ENCODE results near the gene MCAT. TPM values are rescaled to one million over a fixed set of nuclear protein-coding genes. Genes with fewer than 3 reads are reported as not detected.
A peak's percentile ranks its signal among the peaks of the same experiment; 100 is the strongest.

The MCAT gene
- total and polyA plus RNA-seq, 2 of the 4 experiments (the other 2 are of a cell fraction), result 7.3 to 19.7 TPM

DNA sequence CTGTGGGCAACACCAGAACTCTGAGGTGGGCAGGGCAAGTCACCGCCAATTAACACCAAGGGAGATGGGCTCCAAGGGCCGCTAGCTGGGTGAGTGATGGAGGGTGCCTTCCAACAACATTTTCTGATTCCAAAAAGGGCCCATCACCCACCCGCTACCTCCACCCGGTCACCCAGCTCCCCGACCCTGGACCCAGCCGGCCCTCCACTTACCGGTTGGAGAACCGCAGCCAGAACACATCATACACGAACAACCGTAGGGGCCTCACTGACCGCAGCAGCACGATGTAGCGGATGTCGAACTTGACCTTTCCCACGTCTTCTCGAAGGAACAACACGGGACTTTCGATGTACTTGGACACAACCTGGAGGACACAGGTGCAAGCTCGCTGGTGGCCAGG lies 29.0 kb upstream of the MCAT start:
- no peak overlapping the region for H2BK20ac ChIP-seq (ENCODE audit: low read depth, low read length)
- H3K4me2 ChIP-seq (ENCODE audit: low read depth, low read length), result no peak overlapping the region
- H2AK9ac ChIP-seq (replicated peaks; ENCODE audit: low read depth, low read length, poor library complexity), result peak overlapping the region; percentile 57
- no peak overlapping the region for H2BK15ac ChIP-seq (ENCODE audit: low read depth, low read length)
- H3K9ac ChIP-seq (ENCODE audit: low read depth, low read length), result no peak overlapping the region
- no peak overlapping the region for H2AFZ ChIP-seq (replicated peaks; ENCODE audit: low read length, poor library complexity)
- no TSS peak for BruUV-seq (replicated peaks)
- H2BK120ac ChIP-seq (ENCODE audit: low read depth, low read length), result no peak overlapping the region
- dilution Hi-C loops (cut with HindIII; ENCODE audit: low sequenced_read_pairs, unreplicated experiment), result no loop called here
- no peak overlapping the region for H3K18ac ChIP-seq (ENCODE audit: low read depth, low read length)
- ChIA-PET CTCF (no interaction called here), POLR2A (ENCODE audit: unreplicated experiment) (no interaction called here)
- peaks cover 46% of the 10 kb centered on the region for H3K36me3 ChIP-seq (ENCODE audit: control insufficient read depth, insufficient read depth, low read length)
- no peak overlapping the region for H3K14ac ChIP-seq (replicated peaks; ENCODE audit: low read depth, low read length)
- H4K8ac ChIP-seq (ENCODE audit: low read depth in 2 of 2, low read length in 2 of 2), result no peak overlapping the region
- H2AK5ac ChIP-seq (ENCODE audit: low read depth, low read length), result no peak overlapping the region
- no peak overlapping the region for H3K56ac ChIP-seq (ENCODE audit: extremely low read depth, insufficient read depth, low read length)
- no peak overlapping the region for H3K23ac ChIP-seq (ENCODE audit: low read depth, low read length)
- intact Hi-C loops (cut with micrococcal nuclease), result no loop called here
- H3K9me3 ChIP-seq (ENCODE audit: control insufficient read depth, insufficient read depth, low read length), result no peaks in the 10 kb centered on the region
- H3K79me1 ChIP-seq (ENCODE audit: low read depth in 1 of 2, low read length in 2 of 2), result no peaks in the 10 kb centered on the region
- TF ChIP-seq CEBPB (IDR thresholded peaks at IDR 0.05; ENCODE audit: low read depth, low read length), result no peak
- TF ChIP-seq POLR2A (IDR thresholded peaks at IDR 0.05; ENCODE audit: low read depth, low read length), result no peak
- TF ChIP-seq SMC3 (IDR thresholded peaks at IDR 0.05; ENCODE audit: low read depth, low read length), result no peak
- no peak for TF ChIP-seq RAD21 (IDR thresholded peaks at IDR 0.05; ENCODE audit: low read length)
- TF ChIP-seq FOS (IDR thresholded peaks at IDR 0.05; ENCODE audit: low read depth, low read length), result no peak
- no peak for TF ChIP-seq MAFK (IDR thresholded peaks at IDR 0.05; ENCODE audit: low read depth, low read length)
- no peak for TF ChIP-seq BHLHE40 (IDR thresholded peaks at IDR 0.05; ENCODE audit: low read depth, low read length)
- no peak for TF ChIP-seq RCOR1 (IDR thresholded peaks at IDR 0.05; ENCODE audit: insufficient replicate concordance, low read length)
- no peak for TF ChIP-seq MAZ (IDR thresholded peaks at IDR 0.05; ENCODE audit: borderline replicate concordance, low read depth, low read length)
- TF ChIP-seq, protein P1, sequence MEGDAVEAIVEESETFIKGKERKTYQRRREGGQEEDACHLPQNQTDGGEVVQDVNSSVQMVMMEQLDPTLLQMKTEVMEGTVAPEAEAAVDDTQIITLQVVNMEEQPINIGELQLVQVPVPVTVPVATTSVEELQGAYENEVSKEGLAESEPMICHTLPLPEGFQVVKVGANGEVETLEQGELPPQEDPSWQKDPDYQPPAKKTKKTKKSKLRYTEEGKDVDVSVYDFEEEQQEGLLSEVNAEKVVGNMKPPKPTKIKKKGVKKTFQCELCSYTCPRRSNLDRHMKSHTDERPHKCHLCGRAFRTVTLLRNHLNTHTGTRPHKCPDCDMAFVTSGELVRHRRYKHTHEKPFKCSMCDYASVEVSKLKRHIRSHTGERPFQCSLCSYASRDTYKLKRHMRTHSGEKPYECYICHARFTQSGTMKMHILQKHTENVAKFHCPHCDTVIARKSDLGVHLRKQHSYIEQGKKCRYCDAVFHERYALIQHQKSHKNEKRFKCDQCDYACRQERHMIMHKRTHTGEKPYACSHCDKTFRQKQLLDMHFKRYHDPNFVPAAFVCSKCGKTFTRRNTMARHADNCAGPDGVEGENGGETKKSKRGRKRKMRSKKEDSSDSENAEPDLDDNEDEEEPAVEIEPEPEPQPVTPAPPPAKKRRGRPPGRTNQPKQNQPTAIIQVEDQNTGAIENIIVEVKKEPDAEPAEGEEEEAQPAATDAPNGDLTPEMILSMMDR (conservative IDR thresholded peaks at IDR 0.05; ENCODE audit: low read depth, low read length), result no peak
- no peak for TF ChIP-seq CHD1 (IDR thresholded peaks at IDR 0.05; ENCODE audit: low read depth, low read length)
- TF ChIP-seq MXI1 (IDR thresholded peaks at IDR 0.05; ENCODE audit: borderline replicate concordance, low read depth, low read length), result no peak
- no peak for TF ChIP-seq NFE2L2 (IDR thresholded peaks at IDR 0.05; ENCODE audit: low read depth, low read length)
- TF ChIP-seq, protein P2, sequence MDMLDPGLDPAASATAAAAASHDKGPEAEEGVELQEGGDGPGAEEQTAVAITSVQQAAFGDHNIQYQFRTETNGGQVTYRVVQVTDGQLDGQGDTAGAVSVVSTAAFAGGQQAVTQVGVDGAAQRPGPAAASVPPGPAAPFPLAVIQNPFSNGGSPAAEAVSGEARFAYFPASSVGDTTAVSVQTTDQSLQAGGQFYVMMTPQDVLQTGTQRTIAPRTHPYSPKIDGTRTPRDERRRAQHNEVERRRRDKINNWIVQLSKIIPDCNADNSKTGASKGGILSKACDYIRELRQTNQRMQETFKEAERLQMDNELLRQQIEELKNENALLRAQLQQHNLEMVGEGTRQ (IDR thresholded peaks at IDR 0.05; ENCODE audit: low read depth, low read length), result no peak
- no peak for TF ChIP-seq RFX5 (IDR thresholded peaks at IDR 0.05; ENCODE audit: low read depth, low read length)
- H4K91ac ChIP-seq (ENCODE audit: insufficient read depth, low read depth, low read length), result no peak overlapping the region
- 98% methylated on average over 15 of the region's 19 CpGs; no CpG with 5 or more reads in 1 of the 2 experiments for WGBS, 2 experiments (ENCODE audit: extremely low coverage in 2 of 2, insufficient read length in 1 of 2)
- no peaks in the 10 kb centered on the region; the same call in 1 of the 2 replicates for H4K20me1 ChIP-seq (ENCODE audit: insufficient read depth, low read length)
- ATAC-seq (ENCODE audit: low read depth) (no peak), DNase-seq (no peak)
- H3K4me3 ChIP-seq (ENCODE audit: insufficient read depth, low read depth, low read length), result no peak overlapping the region
- no peak overlapping the region for H3K27ac ChIP-seq (ENCODE audit: insufficient read depth, low read length)
- no peak overlapping the region for H2BK5ac ChIP-seq (ENCODE audit: low read depth, low read length, poor library complexity, severe bottlenecking)
- H4K5ac ChIP-seq (ENCODE audit: low read depth, low read length), result no peak overlapping the region
- H3K27me3 ChIP-seq (ENCODE audit: control insufficient read depth, insufficient read depth, low read length), result no peaks in the 10 kb centered on the region
- in situ Hi-C loops (cut with MboI; ENCODE audit: low sequenced_read_pairs), result no loop called here
- H3K9me1 ChIP-seq (ENCODE audit: insufficient read depth, low read length), result no peaks in the 10 kb centered on the region; the same call in 1 of the 2 replicates
- no peaks in the 10 kb centered on the region for H3K4me1 ChIP-seq (ENCODE audit: control insufficient read depth, insufficient read depth, low read length)
- H3K4ac ChIP-seq (ENCODE audit: low read depth, low read length), result no peak overlapping the region

Data from IMR-90 (cell line).